Stomach (tissue), 4 donors: ENCODE data around the gene UMPS.
"Not testable (repeated sequence)": the region's sequence is repeated elsewhere in the genome, so short reads cannot be mapped to it uniquely, and the experiment has no call there.

ENCODE experiments used
- CTCF ChIP-seq, 7 experiments: fragments of 450-650 bp in 4 of 7; fragments of 200-600 bp in 3 of 7; sonication (generic) in 3 of 7; IDR thresholded peaks; one replicate each; pipeline ENCODE4 v1.5.1; 2016 to 2019; ENCODE audit warnings: antibody characterized with exemption in 7 of 7, control low read depth in 2 of 7, mild to moderate bottlenecking in 1 of 7
- EP300 ChIP-seq: sonication (generic); formaldehyde crosslinking; IDR thresholded peaks from one replicate; pipeline ENCODE4 v1.6.1; 2017; ENCODE audit warnings: antibody characterized with exemption
- POLR2A ChIP-seq, 4 donors: fragments of 450-650 bp; IDR thresholded peaks; one replicate each; pipeline ENCODE4 v1.6.1; 2016; ENCODE audit warnings: antibody characterized with exemption in 4 of 4, control low read depth in 2 of 4, mild to moderate bottlenecking in 1 of 4, moderate library complexity in 1 of 4
- POLR2AphosphoS5 ChIP-seq, 3 donors: sonication (generic); formaldehyde crosslinking; IDR thresholded peaks; one replicate each; pipeline ENCODE4 v1.6.1; 2016; ENCODE audit warnings: antibody characterized with exemption in 3 of 3

DNA sequence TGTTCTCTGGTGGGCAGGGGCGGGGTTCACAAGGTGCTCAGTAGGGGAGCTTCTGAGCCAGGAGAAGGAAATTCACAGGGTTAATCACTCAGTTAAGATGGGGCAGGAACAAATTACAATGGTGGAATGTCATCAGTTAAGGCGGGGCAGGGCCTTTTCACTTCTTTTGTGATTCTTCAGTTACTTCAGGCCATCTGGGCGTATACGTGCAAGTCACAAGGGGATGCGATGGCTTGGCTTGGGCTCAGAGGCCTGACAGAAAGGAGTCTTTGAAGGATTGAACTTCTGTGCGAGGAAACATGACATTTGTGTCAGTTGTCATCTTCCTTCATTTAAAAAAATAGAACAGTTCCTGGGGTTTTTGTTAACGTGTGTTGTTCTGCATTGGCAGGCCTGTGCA is 27.7 kb downstream of the UMPS start:
- TF ChIP-seq CTCF (IDR thresholded peaks at IDR 0.05); POLR2AphosphoS5 (IDR thresholded peaks at IDR 0.05); POLR2A (IDR thresholded peaks at IDR 0.05); EP300: not testable (repeated sequence)
